HG02970 (cell line): ENCODE measurements around the gene C1QTNF1.

Source experiments
- ATAC-seq: cut with Tn5 transposase; IDR thresholded peaks from one replicate; pipeline ENCODE4 v1.9.1; 2021; ENCODE audit warnings: mild to moderate bottlenecking, moderate library complexity, moderate number of reproducible peaks; ENCODE audit not compliant: unreplicated experiment, low FRiP score

C1QTNF1 gene

DNA sequence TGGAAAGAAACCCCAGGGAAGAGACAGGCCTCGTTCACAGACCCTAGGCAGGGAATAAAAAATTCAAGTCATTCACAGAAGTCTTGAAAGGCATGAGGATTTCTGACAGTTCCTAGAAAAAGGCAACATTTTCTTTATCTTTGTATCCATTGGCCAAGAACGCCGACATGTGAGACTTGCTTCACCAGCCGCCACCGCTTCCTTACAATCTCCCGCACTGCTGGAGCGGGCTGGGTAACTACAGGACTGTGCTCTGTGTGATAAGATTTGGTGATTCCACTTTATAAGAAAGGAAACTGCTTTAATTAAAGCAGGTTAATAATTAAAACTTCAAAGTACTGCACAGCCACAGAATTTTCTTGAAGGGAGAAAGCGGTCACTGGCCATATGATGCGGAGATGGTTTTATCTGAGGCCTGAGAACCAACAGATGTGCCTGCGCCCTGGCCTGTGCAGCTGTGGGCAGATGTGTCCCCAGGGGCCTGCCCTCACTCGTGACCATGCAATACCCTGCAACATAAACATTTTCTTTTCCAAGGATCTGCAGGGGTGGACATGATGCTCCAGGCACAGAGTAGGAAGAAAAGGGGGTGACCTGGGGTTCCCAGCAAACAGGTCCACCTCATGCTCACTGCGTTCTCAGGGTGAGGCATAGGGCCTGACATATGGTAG, 31.3 kb upstream of the C1QTNF1 start:
- ATAC-seq: no peak

DNA sequence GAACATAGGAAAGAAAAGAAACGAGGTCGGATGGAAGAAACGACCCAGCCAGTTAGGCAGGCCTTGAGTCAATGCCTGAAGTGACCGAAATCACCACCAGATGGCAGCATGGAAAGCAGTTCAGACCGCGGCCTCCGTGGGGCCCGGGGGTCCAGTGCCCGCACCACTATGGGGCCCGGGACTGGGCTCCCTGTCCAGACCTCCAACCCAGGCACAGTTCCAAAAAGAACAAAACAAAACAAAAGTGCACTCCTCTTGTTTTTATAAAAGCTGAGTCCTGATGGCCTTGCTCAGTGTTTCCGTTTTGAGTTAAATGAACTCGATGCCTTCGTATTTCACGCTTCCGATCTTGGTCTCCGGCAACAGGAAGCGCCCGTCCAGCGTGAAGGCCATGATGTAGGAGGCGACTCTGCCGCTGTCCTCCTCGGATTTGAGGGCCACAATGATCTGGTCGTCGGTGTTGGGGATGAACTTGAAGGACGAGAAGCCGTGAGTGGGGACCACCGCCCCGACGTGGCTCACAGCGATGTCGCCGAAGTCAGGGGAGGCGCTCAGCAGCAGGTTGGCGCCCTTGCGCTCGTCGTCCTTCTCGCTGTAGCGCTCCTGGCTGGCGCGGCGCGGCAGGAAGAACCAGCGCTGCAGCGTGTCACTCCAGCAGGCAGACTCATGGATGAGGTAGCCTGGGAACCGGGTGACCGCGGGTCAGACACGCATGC, 30.6 kb upstream of the C1QTNF1 start:
- no peak for ATAC-seq

DNA sequence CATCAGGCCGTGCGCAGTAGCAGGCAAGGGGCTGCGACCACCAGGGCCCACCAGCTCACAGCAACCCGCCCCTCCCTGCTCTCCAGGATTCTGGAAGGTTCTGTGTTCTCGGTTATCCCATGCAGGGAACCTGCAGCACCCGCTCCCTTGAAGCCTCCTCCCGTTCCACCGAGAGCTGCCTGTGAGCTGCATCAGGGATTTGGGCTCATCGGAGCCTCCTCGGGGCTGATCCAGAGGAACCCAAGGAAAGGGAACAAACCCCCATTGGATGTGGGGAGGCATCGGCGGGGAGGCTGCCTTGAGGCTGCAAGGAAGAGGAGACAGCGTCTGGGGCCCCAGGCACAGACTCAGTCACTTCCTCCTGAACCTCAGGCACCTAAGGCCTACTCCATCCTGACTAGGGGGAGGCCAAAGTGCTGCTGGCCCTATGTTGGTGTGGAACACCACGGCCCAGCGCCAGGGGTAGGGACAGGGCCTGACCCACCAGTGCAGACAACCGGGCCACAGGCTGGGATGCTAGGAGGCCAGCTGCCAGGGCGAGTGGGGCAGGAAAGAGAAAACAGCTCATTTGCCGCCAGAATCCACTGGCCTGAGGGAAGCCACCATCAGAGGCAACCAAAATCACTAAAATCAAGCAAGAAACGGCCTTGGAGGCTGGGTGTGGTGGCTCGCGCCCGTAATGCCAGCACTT, 29.8 kb upstream of the C1QTNF1 start:
- no peak for ATAC-seq

DNA sequence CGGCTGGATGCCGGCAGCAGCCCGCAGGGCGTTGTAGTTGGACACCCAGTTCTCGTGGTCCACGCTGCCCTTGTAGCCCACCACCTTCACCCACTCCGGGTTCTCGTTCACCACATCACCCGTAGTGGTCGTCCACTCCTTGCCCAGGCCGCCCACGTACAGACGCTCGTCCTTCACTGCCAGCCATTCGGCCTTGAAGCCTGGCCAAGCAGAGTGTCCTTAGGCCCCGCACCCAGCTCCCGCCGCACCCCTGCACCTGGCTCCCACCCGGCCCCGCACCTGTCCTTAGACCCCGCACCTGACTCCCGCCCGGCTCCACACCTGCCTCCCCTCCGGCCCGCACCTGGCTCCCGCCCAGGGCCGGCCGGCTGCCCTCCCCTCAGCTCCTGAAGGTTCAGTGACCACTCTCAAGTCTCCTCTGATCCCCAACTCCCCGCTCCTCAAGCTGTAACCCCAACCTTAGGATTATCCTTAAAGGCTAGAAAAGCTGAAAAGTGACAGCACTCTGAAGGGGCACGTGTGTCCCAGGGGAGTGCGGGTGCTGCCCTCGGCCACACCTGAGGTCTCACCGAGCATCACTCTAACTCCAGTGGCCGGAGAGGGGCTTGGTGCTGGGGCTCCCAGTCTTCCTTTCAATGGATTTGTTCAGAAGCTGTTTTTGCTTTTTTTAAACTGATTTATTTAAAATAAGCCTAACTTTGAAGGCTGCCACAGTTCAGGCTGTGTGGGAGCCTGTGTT, 28.8 kb upstream of the C1QTNF1 start:
- ATAC-seq: no peak

DNA sequence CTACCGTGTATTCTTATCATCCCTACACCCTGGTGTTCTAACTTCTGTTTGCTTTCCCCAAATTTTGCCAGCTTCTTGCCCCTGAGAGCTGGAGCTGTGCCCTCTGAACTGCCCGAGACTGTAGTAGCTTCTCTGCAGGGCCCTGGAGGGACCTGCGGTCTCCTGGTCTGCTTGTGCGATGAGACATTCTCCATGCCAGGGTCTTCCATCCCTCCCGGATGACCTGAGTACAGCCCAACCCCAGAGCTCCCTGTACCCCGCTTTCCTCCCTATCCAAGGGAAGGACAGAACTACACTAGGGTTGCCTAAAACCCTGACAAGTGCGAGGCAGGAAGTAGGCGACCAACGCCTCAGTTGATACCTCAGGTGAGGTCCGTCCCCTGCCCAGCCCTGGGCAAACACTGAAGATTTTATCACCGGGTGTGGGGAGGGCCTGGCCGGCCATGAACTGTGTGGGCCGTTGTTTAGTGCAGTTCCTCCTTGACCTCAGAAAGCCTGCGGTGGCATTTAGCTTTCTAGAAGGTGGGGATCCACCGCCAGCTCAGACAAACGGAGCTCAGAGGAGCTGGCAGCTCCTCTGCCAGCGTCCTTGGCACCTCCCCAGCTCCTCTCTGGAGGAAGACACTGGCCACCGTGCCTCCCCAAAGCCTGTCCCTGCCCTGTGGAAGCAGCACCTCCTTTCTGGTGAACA, 28.1 kb upstream of the C1QTNF1 start:
- ATAC-seq: no peak

DNA sequence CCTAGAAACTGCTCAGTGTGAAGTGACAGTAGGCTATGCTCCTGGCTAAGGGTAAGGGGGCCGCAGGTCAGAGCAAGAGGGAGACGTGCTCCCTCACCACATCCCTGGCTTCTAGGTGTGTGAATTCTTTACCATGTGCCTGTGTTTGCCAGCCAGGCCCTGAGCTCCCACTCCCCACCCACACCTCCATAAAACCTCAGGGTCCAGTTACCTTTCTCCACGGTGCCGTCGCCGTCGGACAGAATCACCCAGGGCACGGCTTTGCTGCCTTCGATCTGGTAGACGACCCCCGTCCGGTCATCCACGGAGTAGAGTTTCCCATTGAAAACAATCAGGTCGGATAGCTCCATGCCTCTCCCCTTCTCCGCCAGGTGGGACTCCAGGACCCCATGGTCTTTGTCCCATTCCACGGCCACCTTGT, 27.2 kb upstream of the C1QTNF1 start:
- no peak for ATAC-seq

DNA sequence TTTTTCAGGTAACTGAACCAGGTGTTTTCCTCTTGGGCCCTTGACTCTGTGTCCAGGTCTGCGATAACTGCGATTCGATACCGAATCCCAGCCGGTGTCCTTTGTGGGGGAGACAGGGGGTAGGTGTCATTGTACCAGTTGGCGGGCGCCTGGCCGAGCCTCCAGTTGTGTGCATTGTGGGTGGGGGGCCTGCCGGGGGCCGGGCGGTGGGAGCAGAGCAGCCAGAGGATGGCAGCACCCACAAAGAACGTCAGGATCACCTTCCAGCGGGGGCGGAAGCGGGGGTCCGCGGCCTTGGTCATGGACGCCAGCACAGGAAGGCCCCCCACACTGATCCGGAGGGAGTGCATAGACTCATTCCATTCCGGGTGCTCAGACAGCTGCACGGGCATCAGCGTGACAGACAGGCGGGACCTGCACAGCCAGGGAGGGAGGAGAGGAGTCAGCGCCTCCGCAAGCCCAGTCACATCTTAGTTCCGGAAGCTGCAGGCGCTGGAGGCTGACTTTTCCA, 26.7 kb upstream of the C1QTNF1 start:
- ATAC-seq: no peak

DNA sequence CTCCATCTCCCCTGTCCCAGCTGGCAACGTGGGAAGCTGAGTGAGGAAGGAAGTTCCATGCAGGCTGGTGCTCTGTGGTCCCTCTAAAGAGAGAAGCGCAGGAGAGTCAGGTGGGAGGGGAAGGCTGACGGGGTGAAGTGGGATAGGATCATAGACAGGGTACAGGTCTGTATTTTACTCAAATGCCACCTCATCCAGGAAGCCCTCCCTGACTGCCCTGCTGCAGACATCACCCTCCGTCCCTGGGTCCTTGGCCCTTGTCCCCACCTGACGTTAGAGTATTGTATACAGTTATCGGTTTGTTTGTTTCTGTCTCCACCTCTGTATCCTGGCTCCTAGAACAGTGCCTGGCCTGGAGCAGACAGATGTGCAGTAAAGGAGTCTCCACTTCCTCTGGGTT, 26.1 kb upstream of the C1QTNF1 start:
- no peak for ATAC-seq

DNA sequence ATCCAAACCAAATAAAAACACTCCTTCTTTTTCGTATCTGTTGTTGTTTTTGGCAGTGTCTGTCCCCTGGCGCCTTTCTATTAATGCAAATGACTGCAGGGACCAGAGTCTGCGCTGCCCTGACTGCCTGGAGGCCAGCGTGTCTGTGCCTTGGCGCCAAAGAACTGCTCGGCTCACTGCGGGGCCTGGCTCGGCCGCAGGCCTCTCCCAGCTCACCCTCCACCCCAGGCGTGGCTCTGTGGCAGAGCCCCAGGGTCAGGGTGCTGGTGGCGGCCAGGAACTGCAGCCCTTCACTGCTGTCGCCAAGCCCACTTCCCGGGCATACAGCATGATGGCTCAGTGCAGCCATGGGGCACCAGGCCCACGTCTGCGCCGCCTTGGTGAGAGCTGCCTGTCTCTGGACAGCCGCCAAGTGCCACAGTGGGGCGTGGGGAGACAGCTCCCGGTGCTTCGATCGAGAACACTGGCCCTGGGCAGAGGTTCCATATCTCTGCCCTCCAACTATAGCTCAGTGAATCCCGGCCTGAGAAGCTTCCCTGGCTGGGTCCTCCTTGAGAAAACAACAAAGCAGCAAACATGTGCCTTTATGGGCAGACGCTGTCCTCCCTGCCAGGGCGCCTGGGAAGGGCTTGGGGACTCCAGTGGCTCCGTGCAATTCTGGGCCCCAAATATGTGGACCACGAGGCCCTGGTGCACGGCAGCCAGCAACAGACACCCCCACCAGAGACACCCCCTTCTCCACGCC, 25.5 kb upstream of the C1QTNF1 start:
- no peak for ATAC-seq

DNA sequence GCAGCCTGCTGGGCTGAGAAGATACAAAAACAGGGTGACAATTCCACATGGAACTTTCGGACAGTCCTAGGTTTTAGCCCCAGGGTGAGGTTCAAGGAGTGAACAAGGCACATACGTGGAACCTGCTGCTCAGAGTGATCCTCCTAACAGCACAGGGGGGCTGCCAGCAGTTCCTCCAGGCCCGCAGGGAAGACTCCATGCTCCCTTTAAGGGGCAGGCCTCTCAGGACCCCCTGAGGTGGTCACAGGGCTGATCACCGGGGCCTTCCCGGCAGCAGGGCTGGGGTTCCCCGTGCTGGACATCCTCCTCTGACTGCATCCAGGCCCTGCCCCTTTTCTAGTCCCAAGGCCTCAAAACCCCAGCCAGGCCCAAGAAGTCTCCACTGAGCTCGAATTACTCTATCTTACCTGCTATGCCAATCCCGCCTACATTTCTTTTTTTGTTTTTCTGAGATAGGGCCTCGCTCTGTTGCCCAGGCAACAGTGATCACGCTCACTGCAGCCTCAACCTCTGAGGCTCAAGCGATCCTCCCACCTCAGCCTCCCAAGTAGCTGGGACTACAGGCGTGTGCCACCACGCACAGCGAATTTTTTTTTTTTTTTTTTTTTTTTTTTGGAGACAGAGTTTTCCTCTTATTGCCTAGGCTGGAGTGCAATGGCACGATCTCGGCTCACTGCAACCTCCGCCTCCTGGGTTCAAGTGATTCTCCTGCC, 24.8 kb upstream of the C1QTNF1 start:
- ATAC-seq: no peak

DNA sequence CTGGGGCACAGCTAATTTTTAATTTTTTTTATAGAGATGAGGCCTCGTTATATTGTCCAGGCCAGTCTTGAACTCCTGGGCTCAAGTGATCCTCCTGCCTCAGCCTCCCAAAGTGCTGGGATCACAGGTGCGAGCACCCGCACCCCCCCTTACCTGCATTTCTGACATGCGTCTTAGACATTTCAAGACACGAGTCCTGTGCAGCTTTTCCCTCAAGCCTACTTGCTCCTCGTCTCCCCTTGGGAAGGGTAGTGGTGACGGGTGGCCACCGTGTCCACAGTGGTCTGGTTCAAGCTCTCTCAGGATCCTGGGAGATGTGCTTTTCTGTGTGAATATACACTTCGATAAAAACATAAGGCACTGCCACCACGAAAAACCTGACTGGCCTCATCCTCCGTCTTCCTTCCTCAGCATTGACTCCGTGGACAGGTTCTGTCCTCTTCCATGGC, 24.0 kb upstream of the C1QTNF1 start:
- no peak for ATAC-seq

DNA sequence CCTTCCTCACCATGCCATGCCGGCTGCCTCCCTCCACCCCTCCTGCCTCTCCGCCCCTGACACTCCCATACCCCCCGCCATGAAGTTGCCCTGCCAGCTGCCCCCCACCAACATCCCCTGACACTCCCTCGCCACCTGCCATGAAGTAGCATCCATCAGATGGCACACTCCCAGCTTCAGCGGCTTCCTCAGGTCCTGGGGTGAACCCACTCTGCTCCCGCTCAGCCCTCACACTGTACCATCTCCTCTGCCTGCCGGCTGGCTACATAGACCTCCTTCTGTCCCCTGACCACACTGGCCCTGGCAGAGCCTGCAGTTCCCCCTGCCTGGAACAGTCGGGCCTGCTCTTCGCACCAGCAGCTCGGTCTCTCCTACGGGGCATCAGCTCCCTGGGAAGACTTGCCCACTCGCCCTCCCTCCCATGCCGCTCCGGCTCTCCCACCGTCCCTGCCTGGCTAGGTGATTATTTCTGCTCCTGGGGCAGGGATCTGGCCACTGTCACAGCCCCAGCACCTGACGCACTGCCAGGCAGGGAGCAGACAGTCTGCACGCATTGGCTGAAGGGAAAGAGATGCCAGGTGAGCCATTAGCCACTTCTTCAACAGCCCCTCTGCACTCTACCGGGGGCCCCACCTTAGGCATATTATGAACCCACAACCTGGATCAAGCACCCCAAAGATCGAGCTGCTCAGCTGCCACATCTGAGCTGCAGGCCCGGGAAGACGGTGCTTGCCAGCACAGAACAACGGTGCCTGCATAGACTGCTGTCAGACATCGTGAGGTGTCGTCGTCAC, 23.4 kb upstream of the C1QTNF1 start:
- ATAC-seq: no peak

DNA sequence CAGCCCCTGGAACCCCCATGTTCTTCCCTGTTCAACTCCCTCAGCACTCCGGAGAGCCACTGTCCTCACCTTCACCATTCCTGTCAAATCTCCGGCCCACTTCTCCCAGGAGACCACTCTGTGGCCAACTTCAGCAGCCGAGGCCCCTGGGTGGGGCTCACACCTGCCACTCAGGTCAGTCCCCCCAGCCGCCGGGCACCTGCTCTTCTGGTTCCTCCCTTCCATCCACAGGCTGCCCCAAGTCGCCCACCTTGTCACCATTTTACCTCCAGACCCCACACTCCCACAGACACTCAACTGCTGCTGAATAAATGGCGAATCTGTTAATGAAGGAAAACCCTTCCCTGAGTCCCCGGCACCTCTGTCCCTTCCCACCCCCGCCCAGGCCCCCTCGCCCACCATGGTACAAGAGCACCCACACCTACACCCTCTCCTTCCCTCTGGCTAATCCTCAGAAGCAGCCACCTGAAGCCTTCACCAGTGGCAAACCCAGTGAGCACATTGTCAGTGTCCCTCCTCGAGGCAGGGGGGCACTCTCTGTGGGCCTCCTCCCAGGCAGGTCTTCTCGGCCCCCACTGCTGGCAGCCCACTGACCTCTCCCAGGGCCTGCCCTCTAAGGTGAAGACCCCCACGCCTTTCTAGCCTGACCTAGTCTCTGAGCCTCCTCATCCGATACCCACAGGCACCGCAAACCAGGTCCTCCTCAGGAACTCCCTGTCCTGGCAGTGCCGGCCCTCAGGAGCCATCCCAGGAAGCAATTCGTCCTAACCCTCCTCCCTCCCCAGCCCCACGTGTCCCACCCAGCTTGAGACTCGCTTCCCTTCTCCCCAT, 22.6 kb upstream of the C1QTNF1 start:
- ATAC-seq: no peak

DNA sequence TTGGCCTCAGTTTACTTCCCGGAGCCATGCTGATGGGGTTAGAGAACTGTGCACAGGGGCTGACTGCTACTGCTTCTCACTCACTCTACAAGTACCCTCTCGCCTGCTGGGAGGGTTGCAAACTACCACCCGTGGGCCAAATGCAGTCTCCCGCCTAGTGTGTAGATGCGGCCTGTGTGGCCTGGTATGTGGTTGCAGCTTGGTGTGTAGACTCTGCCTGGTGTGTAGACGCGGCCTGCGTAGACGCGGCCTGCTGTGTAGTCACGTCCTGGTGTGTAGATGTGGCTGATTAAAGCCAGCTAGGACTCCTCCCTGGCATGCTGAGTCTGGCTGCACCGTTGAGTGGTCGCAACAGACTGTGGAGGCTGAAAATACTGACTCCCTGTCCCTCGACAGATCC, 21.7 kb upstream of the C1QTNF1 start:
- no peak for ATAC-seq

DNA sequence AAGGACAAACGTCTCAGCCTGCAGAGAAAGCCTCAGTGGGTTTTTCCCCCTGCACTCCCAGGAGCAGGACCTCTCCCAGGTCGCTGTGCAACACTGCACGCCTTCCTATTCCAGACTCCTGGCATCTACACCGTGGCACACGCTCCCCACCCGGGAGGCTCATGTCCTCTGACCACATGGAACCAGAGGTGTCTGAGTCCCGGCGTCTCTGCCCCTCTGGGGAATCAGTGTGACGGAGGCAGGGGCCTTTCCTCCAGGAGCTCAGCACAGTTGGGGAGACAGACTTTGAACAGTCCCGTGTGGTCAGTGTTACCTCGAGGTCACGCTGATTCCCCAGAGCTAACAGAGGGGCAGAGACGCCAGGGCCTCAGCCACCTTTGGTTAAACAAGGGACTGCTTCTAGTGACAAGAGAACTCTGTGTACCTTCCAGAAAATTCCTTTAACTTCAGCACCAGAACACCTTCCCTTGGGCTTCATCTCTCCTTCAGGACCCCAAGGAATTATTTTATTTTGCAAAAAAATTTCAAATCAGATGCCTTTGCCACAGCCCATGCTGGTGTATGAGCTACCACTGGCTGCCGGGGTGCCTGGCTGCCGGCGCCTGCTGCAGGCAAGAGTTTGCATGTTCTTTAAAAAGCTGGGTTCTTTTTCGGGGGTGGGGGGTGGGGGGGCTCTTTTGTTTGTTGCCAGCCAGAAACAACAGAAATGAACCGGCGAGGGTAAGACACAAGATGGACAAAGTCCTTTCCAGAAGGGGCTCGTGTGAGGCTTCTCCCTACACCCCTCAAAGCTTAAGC, 21.0 kb upstream of the C1QTNF1 start:
- ATAC-seq: no peak

DNA sequence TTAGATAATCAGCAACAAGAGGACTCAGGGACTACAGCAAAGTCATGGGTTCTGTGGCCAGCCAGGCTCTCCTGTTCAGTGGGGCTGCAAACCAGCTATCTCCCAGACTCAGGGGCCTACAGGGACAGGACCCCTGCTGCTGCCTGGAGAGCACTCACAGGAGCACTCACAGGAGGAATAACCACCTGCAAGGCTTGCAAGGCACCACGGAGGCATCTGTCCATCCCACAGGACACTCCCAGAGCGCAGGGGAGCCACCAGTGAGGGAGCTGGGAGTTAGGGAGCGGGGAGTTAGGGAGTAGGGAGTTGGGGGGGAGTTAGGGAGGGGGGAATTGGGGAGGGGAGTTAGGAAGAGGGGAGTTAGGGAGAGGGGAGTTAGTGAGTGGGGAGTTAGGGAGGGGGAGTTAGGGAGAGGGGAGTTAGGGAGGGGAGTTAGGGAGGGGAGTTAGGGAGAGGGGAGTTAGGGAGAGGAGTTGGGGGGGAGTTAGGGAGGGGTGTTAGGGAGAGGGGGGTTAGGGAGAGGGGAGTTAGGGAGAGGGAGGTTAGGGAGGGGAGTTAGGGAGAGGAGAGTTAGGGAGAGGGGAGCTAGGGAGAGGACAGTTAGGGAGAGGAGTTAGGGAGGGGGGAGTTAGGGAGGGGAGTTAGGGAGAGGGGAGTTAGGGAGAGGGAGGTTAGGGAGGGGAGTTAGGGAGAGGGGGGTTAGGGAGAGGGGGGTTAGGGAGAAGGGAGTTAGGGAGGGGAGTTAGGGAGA, 20.1 kb upstream of the C1QTNF1 start:
- no peak for ATAC-seq
